B cell (primary cell): ENCODE results near the gene HUS1B. TPM values are rescaled to one million over a fixed set of nuclear protein-coding genes. Genes with fewer than 3 reads are reported as not detected.

Experiments
- ATAC-seq: fragments of 200-7000 bp; cut with Tn5 transposase; one replicate; pipeline ENCODE4 v1.10.0; 2021; ENCODE audit warnings: low read depth, mild to moderate bottlenecking, moderate number of reproducible peaks, moderate library complexity
- CTCF ChIA-PET: fragments of 350-600 bp; sonication (Branson Sonifier 250); formaldehyde crosslinking; loops from one replicate; lab custom pipeline; 2021; ENCODE audit warnings: antibody characterized with exemption, inconsistent platforms; lab: Charles Lee
- POLR2A ChIA-PET: fragments of 350-600 bp; sonication (Branson Sonifier 250); formaldehyde crosslinking; loops from one replicate; lab custom pipeline; 2021; ENCODE audit warnings: antibody characterized with exemption; lab: Charles Lee
- DNase-seq: peaks from one replicate; pipeline ENCODE4 v3.0.0; 2013
- H2AFZ ChIP-seq: 2 replicates; pipeline ENCODE4 v1.6.1; 2012; ENCODE audit warnings: mild to moderate bottlenecking, low read depth, low read length; ENCODE audit not compliant: insufficient read depth, poor library complexity, severe bottlenecking
- H3K27ac ChIP-seq, 2 donors: 1 replicate in 1 of 2; 2 replicates in 1 of 2; pipeline ENCODE4 v1.5.1; 2012 to 2013; ENCODE audit warnings: low read length in 2 of 2, mild to moderate bottlenecking in 2 of 2, moderate library complexity in 1 of 2
- H3K27me3 ChIP-seq, 4 experiments: fragments of 200-600 bp in 1 of 4; sonication (generic) in 1 of 4; replicated peaks in 1 of 4; 1 replicate in 2 of 4; 2 replicates in 2 of 4; pipeline versions ENCODE4 v1.6.1 to v1.7.0; 2013 to 2016; ENCODE audit warnings: low read length in 3 of 4, mild to moderate bottlenecking in 2 of 4, mixed read lengths in 1 of 4, moderate library complexity in 1 of 4; ENCODE audit not compliant: insufficient read depth in 4 of 4, control insufficient read depth in 3 of 4; ENCODE audit errors: control extremely low read depth in 1 of 4
- H3K36me3 ChIP-seq, 2 experiments: replicated peaks in 1 of 2; 1 replicate in 1 of 2; 2 replicates in 1 of 2; pipeline versions ENCODE4 v1.6.1 to v1.7.1; 2013; ENCODE audit warnings: low read length in 1 of 2; ENCODE audit not compliant: insufficient read depth in 2 of 2, control insufficient read depth in 1 of 2; ENCODE audit errors: control extremely low read depth in 1 of 2, extremely low read depth in 1 of 2
- H3K4me1 ChIP-seq, 2 donors: fragments of 200-600 bp in 1 of 2; sonication (generic) in 1 of 2; 1 replicate in 1 of 2; 2 replicates in 1 of 2; pipeline versions ENCODE4 v1.5.1 to v1.6.1; 2013 to 2017; ENCODE audit warnings: low read length in 2 of 2; ENCODE audit not compliant: control insufficient read depth in 2 of 2, insufficient read depth in 2 of 2
- H3K4me2 ChIP-seq: replicated peaks from 2 replicates; pipeline ENCODE3; 2012; ENCODE audit warnings: mild to moderate bottlenecking, low read depth, low read length; ENCODE audit not compliant: poor library complexity, severe bottlenecking
- H3K4me3 ChIP-seq, 5 experiments: fragments of 200-600 bp in 1 of 5; sonication (generic) in 1 of 5; 1 replicate in 3 of 5; 2 replicates in 2 of 5; pipeline versions ENCODE4 v1.5.1 to v1.7.0; 2011 to 2016; ENCODE audit warnings: low read length in 4 of 5, mild to moderate bottlenecking in 4 of 5, low read depth in 2 of 5, control low read depth in 1 of 5, moderate library complexity in 1 of 5; ENCODE audit not compliant: insufficient read depth in 1 of 5; ENCODE audit errors: control extremely low read depth in 1 of 5, extremely low read depth in 1 of 5
- H3K79me2 ChIP-seq: fragments of 200-600 bp; sonication (generic); one replicate; pipeline ENCODE4 v1.6.0; 2016; ENCODE audit warnings: low read length; ENCODE audit not compliant: control insufficient read depth, insufficient read depth
- H3K9ac ChIP-seq: fragments of 200-600 bp; sonication (generic); 2 replicates; pipeline ENCODE4 v1.6.1; 2017; ENCODE audit warnings: mild to moderate bottlenecking, low read length, moderate library complexity
- H3K9me3 ChIP-seq, 3 donors: one replicate each; pipeline versions ENCODE4 v1.6.1 to v1.7.1; 2013; ENCODE audit warnings: low read length in 2 of 3; ENCODE audit not compliant: control insufficient read depth in 2 of 3, insufficient read depth in 1 of 3; ENCODE audit errors: control extremely low read depth in 1 of 3
- H4K20me1 ChIP-seq: 2 replicates; pipeline ENCODE4 v1.6.0; 2012; ENCODE audit warnings: mild to moderate bottlenecking, low read length; ENCODE audit not compliant: insufficient read depth, control insufficient read depth, poor library complexity, severe bottlenecking
- H3K27ac Mint-ChIP-seq: one replicate; pipeline ENCODE4 v1.8.0; 2021; ENCODE audit warnings: mixed read lengths
- H3K27me3 Mint-ChIP-seq: one replicate; pipeline ENCODE4 v1.8.0; 2021; ENCODE audit warnings: mixed read lengths
- H3K4me1 Mint-ChIP-seq: one replicate; pipeline ENCODE4 v1.8.0; 2021; ENCODE audit warnings: mixed read lengths
- H3K4me3 Mint-ChIP-seq: one replicate; pipeline ENCODE4 v1.8.0; 2021; ENCODE audit warnings: mixed read lengths
- H3K9me3 Mint-ChIP-seq: one replicate; pipeline ENCODE4 v1.8.0; 2022; ENCODE audit warnings: mixed read lengths; ENCODE audit not compliant: insufficient read depth
- EZH2 ChIP-seq: IDR thresholded peaks from 2 replicates; pipeline ENCODE4 v1.6.1; 2012; ENCODE audit warnings: borderline replicate concordance, low read depth, mild to moderate bottlenecking, moderate library complexity, low read length; ENCODE audit not compliant: insufficient read depth, poor library complexity, severe bottlenecking
- WGBS: methylation state at CpG from one replicate; pipeline ENCODE4 v1.1.5; 2013; ENCODE audit warnings: missing lambda C conversion rate; ENCODE audit not compliant: insufficient coverage; 5-methylcytosine and 5-hydroxymethylcytosine counted together
- intact Hi-C: fragments of 100-400 bp; cut with micrococcal nuclease; formaldehyde crosslinking; loops from one replicate; pipeline ENCODE4 v1.10.0; 2022
- polyA plus RNA-seq: library from polyadenylated mRNA; depleted of rRNA; stranded (reverse); fragments of >200 nt; gene quantifications from 2 replicates; pipeline ENCODE4 v1.2.3, GENCODE V29; 2012
- total RNA-seq, 2 donors: library from RNA; stranded (reverse); fragments of 120-200 nt in 1 of 2; gene quantifications; 1 replicate in 1 of 2; 2 replicates in 1 of 2; pipeline versions ENCODE4 v1.2.3 to v1.2.4, GENCODE V29; 2013 to 2022
- TF ChIP-seq, protein P1 (sequence below): fragments of 200-600 bp; IDR thresholded peaks from one replicate; pipeline ENCODE4 v1.8.0; 2022; ENCODE audit warnings: antibody characterized with exemption, mild to moderate bottlenecking

HUS1B gene
- total and polyA plus RNA-seq, 2 donors (not counting 1 experiment from before 2014, with no cell fraction given) = 2.9 to 4.4 TPM

DNA sequence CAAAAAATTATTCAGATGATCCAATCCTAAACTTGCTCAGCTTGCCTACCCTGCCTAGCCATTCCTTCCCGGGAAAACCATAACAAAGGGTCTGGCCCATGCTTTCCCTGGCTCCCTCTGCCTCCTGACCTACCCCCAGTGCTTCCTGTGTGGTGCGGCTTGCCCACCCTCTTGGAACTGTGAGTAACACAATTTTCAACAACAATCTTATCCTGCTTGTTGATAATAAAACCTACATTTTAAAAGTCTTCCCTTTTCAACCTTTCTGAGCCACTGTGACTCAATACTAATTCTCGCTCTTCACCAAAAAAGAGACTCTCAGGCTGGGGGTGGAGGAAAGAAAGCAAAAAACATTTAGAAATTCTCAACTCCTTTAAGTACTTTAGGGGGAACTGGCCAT lies 18.1 kb upstream of the HUS1B start:
- DNase-seq (no peak), ATAC-seq (no peak)
- Histone ChIP-seq H4K20me1 (peaks cover 20% of the 10 kb centered on the region), H2AFZ (no peak overlapping the region), H3K4me3 (no peak overlapping the region), H3K79me2 (peaks cover 79% of the 10 kb centered on the region), H3K9me3 (no peaks in the 10 kb centered on the region), H3K36me3 (peaks cover 0 to 3% of the 10 kb centered on the region in 2 experiments), H3K4me1 (no peaks in the 10 kb centered on the region), H3K27me3 (no peaks in the 10 kb centered on the region), H3K27ac (no peak overlapping the region), H3K9ac (no peak overlapping the region), H3K4me2 (no peak overlapping the region)
- ChIA-PET POLR2A (no interaction called here), CTCF (no interaction called here)
- H3K27me3 Mint-ChIP-seq = no peaks in the 10 kb centered on the region
- peaks cover 4% of the 10 kb centered on the region for H3K9me3 Mint-ChIP-seq
- intact Hi-C loops = loop anchor here (10.0 kb wide), 1 partner anchor 50 kb away; no protein-coding TSS in a partner anchor
- peaks cover 17% of the 10 kb centered on the region for H3K4me1 Mint-ChIP-seq
- TF ChIP-seq, protein P1, sequence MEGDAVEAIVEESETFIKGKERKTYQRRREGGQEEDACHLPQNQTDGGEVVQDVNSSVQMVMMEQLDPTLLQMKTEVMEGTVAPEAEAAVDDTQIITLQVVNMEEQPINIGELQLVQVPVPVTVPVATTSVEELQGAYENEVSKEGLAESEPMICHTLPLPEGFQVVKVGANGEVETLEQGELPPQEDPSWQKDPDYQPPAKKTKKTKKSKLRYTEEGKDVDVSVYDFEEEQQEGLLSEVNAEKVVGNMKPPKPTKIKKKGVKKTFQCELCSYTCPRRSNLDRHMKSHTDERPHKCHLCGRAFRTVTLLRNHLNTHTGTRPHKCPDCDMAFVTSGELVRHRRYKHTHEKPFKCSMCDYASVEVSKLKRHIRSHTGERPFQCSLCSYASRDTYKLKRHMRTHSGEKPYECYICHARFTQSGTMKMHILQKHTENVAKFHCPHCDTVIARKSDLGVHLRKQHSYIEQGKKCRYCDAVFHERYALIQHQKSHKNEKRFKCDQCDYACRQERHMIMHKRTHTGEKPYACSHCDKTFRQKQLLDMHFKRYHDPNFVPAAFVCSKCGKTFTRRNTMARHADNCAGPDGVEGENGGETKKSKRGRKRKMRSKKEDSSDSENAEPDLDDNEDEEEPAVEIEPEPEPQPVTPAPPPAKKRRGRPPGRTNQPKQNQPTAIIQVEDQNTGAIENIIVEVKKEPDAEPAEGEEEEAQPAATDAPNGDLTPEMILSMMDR = no peak
- TF ChIP-seq EZH2 = no peak
- WGBS = 97% methylated on average over 2 of the region's 3 CpGs
- H3K27ac Mint-ChIP-seq = no peak overlapping the region
- H3K4me3 Mint-ChIP-seq = no peak overlapping the region

DNA sequence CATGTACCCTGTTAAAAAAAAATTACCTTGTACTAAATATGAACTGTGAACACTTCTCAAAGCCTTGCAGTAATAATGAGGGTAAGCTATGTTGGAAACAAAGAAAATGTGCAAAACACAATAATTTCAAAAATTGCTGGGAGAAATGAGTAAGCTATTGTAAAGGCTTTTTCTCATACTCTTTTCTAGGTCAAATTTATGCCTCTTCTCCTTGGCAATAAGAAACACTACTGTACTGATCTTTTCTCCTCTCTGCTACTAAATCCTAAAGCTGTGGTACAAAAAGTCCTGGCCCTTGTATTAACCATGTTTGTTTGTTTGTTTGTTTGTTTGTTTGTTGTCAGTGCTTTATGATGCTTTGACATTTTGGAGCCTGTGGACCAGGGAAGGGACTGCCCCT lies 17.5 kb upstream of the HUS1B start:
- no peak overlapping the region for H2AFZ ChIP-seq
- peaks cover 20% of the 10 kb centered on the region for H4K20me1 ChIP-seq
- Mint-ChIP-seq H3K9me3 (peaks cover 4% of the 10 kb centered on the region), H3K4me1 (peaks cover 16% of the 10 kb centered on the region), H3K4me3 (no peak overlapping the region), H3K27ac (no peak overlapping the region), H3K27me3 (no peaks in the 10 kb centered on the region)
- no peak overlapping the region for H3K4me3 ChIP-seq
- no peaks in the 10 kb centered on the region for H3K4me1 ChIP-seq
- ATAC-seq (no peak), DNase-seq (no peak)
- POLR2A ChIA-PET = no interaction called here
- H3K27ac ChIP-seq = no peak overlapping the region
- H3K9ac ChIP-seq = no peak overlapping the region
- peaks cover 0 to 3% of the 10 kb centered on the region in 2 experiments for H3K36me3 ChIP-seq
- TF ChIP-seq, protein P1 = no peak
- no peak for TF ChIP-seq EZH2
- CTCF ChIA-PET = no interaction called here
- no peak overlapping the region for H3K4me2 ChIP-seq
- peaks cover 79% of the 10 kb centered on the region for H3K79me2 ChIP-seq
- intact Hi-C loops = loop anchor here (10.0 kb wide), 1 partner anchor 50 kb away; no protein-coding TSS in a partner anchor
- no peaks in the 10 kb centered on the region for H3K27me3 ChIP-seq
- no peaks in the 10 kb centered on the region for H3K9me3 ChIP-seq
